A549 treated with RU486 at 1 μM for 4 hours (cell line): Measurements from ENCODE around the gene KIF25. TPM values are rescaled to one million over a fixed set of nuclear protein-coding genes. Genes with fewer than 3 reads are reported as not detected.

Source experiments
- total RNA-seq: library from RNA; stranded (reverse); fragments of 200-300 nt; extraction: Qiagen RNA extraction; gene quantifications from 5 replicates; pipeline ENCODE4 v1.2.3, GENCODE V29; 2022; ENCODE audit warnings: low read depth

KIF25 gene, protein sequence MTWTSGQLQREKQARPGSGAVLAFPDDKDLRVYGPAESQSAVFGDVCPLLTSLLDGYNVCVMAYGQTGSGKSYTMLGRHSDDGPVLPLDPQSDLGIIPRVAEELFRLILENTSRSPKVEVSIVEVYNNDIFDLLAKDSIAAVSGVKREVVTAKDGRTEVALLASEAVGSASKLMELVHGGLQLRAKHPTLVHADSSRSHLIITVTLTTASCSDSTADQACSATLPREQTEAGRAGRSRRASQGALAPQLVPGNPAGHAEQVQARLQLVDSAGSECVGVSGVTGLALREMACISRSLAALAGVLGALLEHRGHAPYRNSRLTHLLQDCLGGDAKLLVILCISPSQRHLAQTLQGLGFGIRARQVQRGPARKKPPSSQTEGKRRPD
- 0.14 TPM in 1 of 5 replicates, not detected in the others for total RNA-seq

DNA sequence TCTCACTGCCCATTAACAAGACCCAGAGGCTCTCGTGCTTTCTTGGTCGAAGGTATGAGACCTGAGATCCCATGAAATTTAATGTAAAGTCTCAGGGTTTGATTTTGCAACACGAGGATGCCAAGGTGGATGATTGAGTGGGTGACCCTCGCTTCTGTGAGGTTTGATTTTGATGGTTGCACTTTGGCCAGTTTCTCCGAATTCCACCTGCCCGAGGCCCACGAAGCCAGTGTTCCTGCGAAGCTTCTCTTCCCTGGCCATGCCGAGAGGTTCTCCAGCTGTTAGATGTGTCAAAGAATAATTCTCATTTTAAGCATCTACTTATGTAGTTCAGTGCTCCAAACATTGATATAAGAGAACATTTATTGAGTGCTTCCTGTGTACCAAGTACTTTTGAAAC, at the start of gene KIF25:
Gene KIF25 (plus strand): TSS at position 30 of the 400 bp plus-strand sequence. CDS start 31,915 bp downstream, outside the sequence.

DNA sequence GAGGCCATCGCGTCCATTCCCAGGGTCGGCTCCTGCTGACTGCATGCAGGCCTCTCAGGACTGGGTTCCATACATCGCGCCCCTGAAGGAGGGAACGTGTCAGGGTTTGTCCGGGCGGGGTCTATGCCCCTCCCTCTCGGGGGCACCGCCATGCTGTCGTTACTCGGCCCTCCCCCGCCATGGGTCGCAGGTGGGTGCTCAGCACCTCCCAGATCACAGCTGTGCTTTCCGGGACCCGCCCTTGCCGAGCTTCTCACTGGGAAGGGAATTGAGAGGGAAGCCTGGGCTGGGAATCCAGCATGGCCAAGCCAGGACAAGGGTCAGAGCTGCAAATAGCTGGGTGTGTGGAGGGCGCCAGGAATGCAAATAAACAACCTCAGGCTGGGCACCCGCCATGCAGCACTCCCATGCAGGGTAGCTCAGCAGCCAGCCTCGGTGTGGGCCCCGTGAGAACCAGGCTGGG, 81.5 kb downstream of the KIF25 start, which contains the start of gene FRMD1:
Gene FRMD1 (minus strand): TSS at position 270 of the 463 bp plus-strand sequence. CDS start 118 bp downstream, at position 152.

Other genes with a start within 250 kb of the KIF25 start
- gene AFDN, start 170.8 kb upstream of the KIF25 start, total RNA-seq, result 12.8 to 21.5 TPM (median 19.0 TPM) in 5 replicates
- 0.01 to 0.12 TPM (median 0.06 TPM) in 3 of 5 replicates, not detected in the others for gene FRMD1, start 81.5 kb downstream of the KIF25 start, total RNA-seq